HEK293 (cell line): Measurements from ENCODE around the gene CCHCR1.

Experiments used
- CTCF ChIA-PET: fragments of 350-600 bp; formaldehyde crosslinking; extraction: SDS; loops from one replicate; lab custom pipeline; 2021; ENCODE audit warnings: antibody characterized with exemption; lab: Yijun Ruan, JAX
- POLR2A ChIA-PET: fragments of 300-600 bp; formaldehyde crosslinking; extraction: SDS; loops from one replicate; lab custom pipeline; 2020; ENCODE audit warnings: antibody characterized with exemption, inconsistent platforms; lab: Yijun Ruan, JAX
- H3K27ac ChIP-seq: fragments of 200-500 bp; sonication (Bioruptor generic); 2 replicates; pipeline ENCODE4 v1.5.1; 2014; ENCODE audit warnings: low read depth, low read length, control low read depth, inconsistent platforms; ENCODE audit errors: extremely low read depth
- H3K36me3 ChIP-seq, 2 experiments: fragments of 200-500 bp in 1 of 2; sonication (Bioruptor generic) in 1 of 2; 1 replicate in 1 of 2; 2 replicates in 1 of 2; pipeline ENCODE4 v1.5.1; 2014 to 2017; ENCODE audit warnings: inconsistent platforms in 2 of 2, low read length in 2 of 2; ENCODE audit not compliant: control insufficient read depth in 2 of 2, insufficient read depth in 1 of 2
- H3K4me1 ChIP-seq: fragments of 200-500 bp; sonication (Bioruptor generic); 2 replicates; pipeline ENCODE4 v1.5.1; 2014; ENCODE audit warnings: mild to moderate bottlenecking, low read length, inconsistent platforms; ENCODE audit not compliant: control insufficient read depth, insufficient read depth
- H3K4me3 ChIP-seq: 2 replicates; pipeline ENCODE4 v1.5.1; 2011; ENCODE audit warnings: low read depth, mild to moderate bottlenecking, control low read depth, low read length, moderate library complexity
- H3K9me3 ChIP-seq: fragments of 200-500 bp; sonication (Bioruptor generic); 2 replicates; pipeline ENCODE4 v1.5.1; 2014; ENCODE audit warnings: low read depth, low read length, inconsistent platforms; ENCODE audit not compliant: control insufficient read depth, insufficient read depth
- AEBP2 ChIP-seq: fragments of 450-650 bp; formaldehyde crosslinking; IDR thresholded peaks from 2 replicates; pipeline ENCODE4 v1.5.1; 2016; ENCODE audit warnings: missing biosample characterization, missing genetic modification characterization, borderline replicate concordance
- IKZF3 ChIP-seq: fragments of 450-650 bp; IDR thresholded peaks from 2 replicates; pipeline ENCODE4 v1.5.0; 2018; ENCODE audit warnings: missing biosample characterization, mild to moderate bottlenecking, missing genetic modification characterization, moderate library complexity
- KLF16 ChIP-seq: fragments of 450-650 bp; formaldehyde crosslinking; IDR thresholded peaks from 2 replicates; pipeline ENCODE4 v1.5.1; 2017; ENCODE audit warnings: missing biosample characterization, missing genetic modification characterization
- KLF8 ChIP-seq: fragments of 450-650 bp; formaldehyde crosslinking; IDR thresholded peaks from 2 replicates; pipeline ENCODE4 v1.5.1; 2016; ENCODE audit warnings: missing biosample characterization, missing genetic modification characterization
- PBX3 ChIP-seq: sonication (generic); formaldehyde crosslinking; IDR thresholded peaks from 2 replicates; pipeline ENCODE4 v1.8.1; 2022; ENCODE audit warnings: mild to moderate bottlenecking, moderate library complexity, missing genetic modification reagents
- PRDM1 ChIP-seq: fragments of 450-650 bp; formaldehyde crosslinking; IDR thresholded peaks from 2 replicates; pipeline ENCODE4; 2016; ENCODE audit warnings: missing biosample characterization, missing genetic modification characterization
- SP2 ChIP-seq: fragments of 450-650 bp; formaldehyde crosslinking; IDR thresholded peaks from 2 replicates; pipeline ENCODE4 v1.5.1; 2016; ENCODE audit warnings: missing biosample characterization, missing genetic modification characterization
- ZBTB10 ChIP-seq: fragments of 450-650 bp; formaldehyde crosslinking; IDR thresholded peaks from 2 replicates; pipeline ENCODE4 v1.5.1; 2016; ENCODE audit warnings: missing biosample characterization, missing genetic modification characterization
- ZBTB26 ChIP-seq: fragments of 450-650 bp; formaldehyde crosslinking; optimal IDR thresholded peaks from 2 replicates; pipeline ENCODE3; 2016; ENCODE audit warnings: missing biosample characterization, mild to moderate bottlenecking, missing genetic modification characterization
- ZEB2 ChIP-seq: fragments of 450-650 bp; formaldehyde crosslinking; IDR thresholded peaks from 2 replicates; pipeline ENCODE4 v1.5.1; 2016; ENCODE audit warnings: missing biosample characterization, missing genetic modification characterization
- ZNF239 ChIP-seq: fragments of 450-650 bp; formaldehyde crosslinking; IDR thresholded peaks from 2 replicates; pipeline ENCODE4 v1.5.1; 2016; ENCODE audit warnings: missing biosample characterization, missing genetic modification characterization
- ZNF248 ChIP-seq: fragments of 450-650 bp; formaldehyde crosslinking; IDR thresholded peaks from 2 replicates; pipeline ENCODE4 v1.5.1; 2017; ENCODE audit warnings: missing biosample characterization, missing genetic modification characterization
- ZNF341 ChIP-seq: fragments of 450-650 bp; formaldehyde crosslinking; IDR thresholded peaks from 2 replicates; pipeline ENCODE4; 2016; ENCODE audit warnings: low read depth, missing biosample characterization, missing genetic modification characterization
- ZNF610 ChIP-seq: fragments of 450-650 bp; formaldehyde crosslinking; IDR thresholded peaks from 2 replicates; pipeline ENCODE4 v1.5.1; 2016; ENCODE audit warnings: missing biosample characterization, missing genetic modification characterization, borderline replicate concordance
- ZNF776 ChIP-seq: fragments of 450-650 bp; formaldehyde crosslinking; IDR thresholded peaks from 2 replicates; pipeline ENCODE4 v1.5.0; 2017; ENCODE audit warnings: missing biosample characterization, missing genetic modification characterization, borderline replicate concordance
- ZSCAN16 ChIP-seq: fragments of 450-650 bp; formaldehyde crosslinking; IDR thresholded peaks from 2 replicates; pipeline ENCODE4 v1.5.1; 2016; ENCODE audit warnings: missing biosample characterization, missing genetic modification characterization
- ZXDB ChIP-seq: fragments of 450-650 bp; formaldehyde crosslinking; IDR thresholded peaks from 2 replicates; pipeline ENCODE4 v1.5.1; 2016; ENCODE audit warnings: missing biosample characterization, missing genetic modification characterization
- TF ChIP-seq, protein P1 (sequence below): fragments of 450-650 bp; formaldehyde crosslinking; IDR thresholded peaks from 2 replicates; pipeline ENCODE4 v1.5.1; 2016; ENCODE audit warnings: missing biosample characterization, missing genetic modification characterization
- TF ChIP-seq, protein P2 (sequence below): fragments of 450-650 bp; formaldehyde crosslinking; IDR thresholded peaks from 2 replicates; pipeline ENCODE4 v1.5.1; 2017; ENCODE audit warnings: missing biosample characterization, missing genetic modification characterization
- TF ChIP-seq, protein P3 (sequence below): fragments of 450-650 bp; formaldehyde crosslinking; IDR thresholded peaks from 2 replicates; pipeline ENCODE4 v1.5.1; 2017; ENCODE audit warnings: missing biosample characterization, missing genetic modification characterization
- TF ChIP-seq, protein P4 (sequence below): fragments of 450-650 bp; formaldehyde crosslinking; IDR thresholded peaks from 2 replicates; pipeline ENCODE4 v1.5.1; 2016; ENCODE audit warnings: missing biosample characterization, missing genetic modification characterization

Gene CCHCR1

DNA sequence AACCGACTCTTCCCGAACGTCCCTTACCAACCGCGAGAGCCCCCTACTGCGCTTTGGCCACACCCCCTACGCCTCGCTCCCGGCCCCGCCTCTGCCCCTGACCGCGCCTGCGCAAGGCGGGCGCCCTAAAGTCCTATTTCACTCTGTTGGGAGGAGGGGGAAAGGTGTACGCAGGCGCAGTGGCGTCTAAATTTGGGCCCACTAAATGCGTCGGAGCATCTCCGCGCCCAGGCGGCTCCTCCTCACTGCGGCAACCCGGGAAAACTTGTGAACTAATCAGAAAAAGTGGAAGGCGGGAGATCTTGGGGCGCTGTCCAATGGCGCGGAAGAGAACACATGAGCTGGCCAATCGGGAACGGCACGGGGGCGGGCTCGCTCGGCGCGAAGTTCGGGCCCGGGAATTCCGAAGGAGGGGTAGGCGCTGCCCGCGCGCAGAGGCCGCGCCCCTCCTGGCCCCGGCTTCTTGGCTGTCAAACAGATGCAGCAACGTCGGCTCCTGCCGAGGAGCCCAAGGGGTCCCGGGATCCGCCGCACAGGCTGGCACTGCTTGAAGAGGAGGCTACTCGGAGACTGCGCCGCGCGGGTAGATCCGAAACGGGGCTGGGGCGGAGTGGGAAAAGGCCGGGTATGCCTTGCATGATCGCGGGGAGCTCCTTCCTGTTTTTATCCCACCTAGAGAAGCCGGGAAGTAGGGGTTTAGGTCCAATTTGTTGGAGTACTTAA is 699 bp upstream of the CCHCR1 start, which contains the start of gene TCF19:
TSS of gene TCF19 (plus strand) at position 450 of the 723 bp plus-strand sequence. CDS start 881 bp downstream, outside the sequence.
- ChIA-PET CTCF (interaction anchor here (0.7 to 2.0 kb wide), 15 partner anchors 13 to 440 kb away, joined by 3 to 7 read pairs (median 4); partner anchors contain the start of gene PSORS1C2), POLR2A (interaction anchor here (0.6 to 1.6 kb wide), 13 partner anchors 13 to 541 kb away, joined by 3 to 7 read pairs (median 3); partner anchors contain the start of genes HLA-B, MRPS18B and PPP1R10)
- Histone ChIP-seq H3K9me3 (no peaks in the 10 kb centered on the region), H3K36me3 (peaks cover 23 to 68% of the 10 kb centered on the region in 2 experiments), H3K4me3 (peak within 1 kb of the TSS; percentile 68), H3K27ac (peak within 1 kb of the TSS; percentile 70), H3K4me1 (peaks cover 9% of the 10 kb centered on the region)
- TF ChIP-seq ZNF239 (tag by site-specific recombination) (no peak), ZNF776 (tag by site-specific recombination) (no peak), KLF8 (tag by site-specific recombination) (peak; percentile 95), ZEB2 (tag by site-specific recombination) (peak; percentile 83), ZXDB (tag by site-specific recombination) (peak; percentile 64), ZBTB10 (peak; percentile 75; the same call in 1 of the 2 replicates), IKZF3 (tag by site-specific recombination) (peak; percentile 83; the same call in 1 of the 2 replicates), KLF16 (tag by site-specific recombination) (no peak), ZBTB26 (tag by site-specific recombination) (peak; percentile 93), PBX3 (CRISPR knock-in tag) (peak; percentile 91), SP2 (peak; percentile 98), PRDM1 (tag by site-specific recombination) (no peak), ZNF248 (no peak), AEBP2 (tag by site-specific recombination) (no peak), ZSCAN16 (tag by site-specific recombination) (no peak), ZNF610 (tag by site-specific recombination) (no peak), ZNF341 (tag by site-specific recombination) (peak; percentile 30; the same call in 1 of the 2 replicates)
- TF ChIP-seq, protein P1, sequence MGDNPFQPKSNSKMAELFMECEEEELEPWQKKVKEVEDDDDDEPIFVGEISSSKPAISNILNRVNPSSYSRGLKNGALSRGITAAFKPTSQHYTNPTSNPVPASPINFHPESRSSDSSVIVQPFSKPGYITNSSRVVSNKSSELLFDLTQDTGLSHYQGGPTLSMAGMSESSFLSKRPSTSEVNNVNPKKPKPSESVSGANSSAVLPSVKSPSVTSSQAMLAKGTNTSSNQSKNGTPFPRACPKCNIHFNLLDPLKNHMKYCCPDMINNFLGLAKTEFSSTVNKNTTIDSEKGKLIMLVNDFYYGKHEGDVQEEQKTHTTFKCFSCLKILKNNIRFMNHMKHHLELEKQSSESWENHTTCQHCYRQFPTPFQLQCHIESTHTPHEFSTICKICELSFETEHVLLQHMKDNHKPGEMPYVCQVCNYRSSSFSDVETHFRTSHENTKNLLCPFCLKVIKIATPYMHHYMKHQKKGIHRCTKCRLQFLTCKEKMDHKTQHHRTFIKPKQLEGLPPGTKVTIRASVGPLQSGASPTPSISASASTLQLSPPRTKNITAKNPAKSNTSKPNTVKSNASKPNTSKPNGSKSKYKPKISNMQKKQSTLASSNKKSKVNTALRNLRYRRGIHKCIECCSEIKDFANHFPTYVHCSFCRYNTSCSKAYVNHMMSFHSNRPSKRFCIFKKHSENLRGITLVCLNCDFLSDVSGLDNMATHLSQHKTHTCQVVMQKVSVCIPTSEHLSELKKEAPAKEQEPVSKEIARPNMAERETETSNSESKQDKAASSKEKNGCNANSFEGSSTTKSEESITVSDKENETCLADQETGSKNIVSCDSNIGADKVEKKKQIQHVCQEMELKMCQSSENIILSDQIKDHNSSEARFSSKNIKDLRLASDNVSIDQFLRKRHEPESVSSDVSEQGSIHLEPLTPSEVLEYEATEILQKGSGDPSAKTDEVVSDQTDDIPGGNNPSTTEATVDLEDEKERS: peak; percentile 35; the same call in 1 of the 2 replicates
- TF ChIP-seq, protein P2, sequence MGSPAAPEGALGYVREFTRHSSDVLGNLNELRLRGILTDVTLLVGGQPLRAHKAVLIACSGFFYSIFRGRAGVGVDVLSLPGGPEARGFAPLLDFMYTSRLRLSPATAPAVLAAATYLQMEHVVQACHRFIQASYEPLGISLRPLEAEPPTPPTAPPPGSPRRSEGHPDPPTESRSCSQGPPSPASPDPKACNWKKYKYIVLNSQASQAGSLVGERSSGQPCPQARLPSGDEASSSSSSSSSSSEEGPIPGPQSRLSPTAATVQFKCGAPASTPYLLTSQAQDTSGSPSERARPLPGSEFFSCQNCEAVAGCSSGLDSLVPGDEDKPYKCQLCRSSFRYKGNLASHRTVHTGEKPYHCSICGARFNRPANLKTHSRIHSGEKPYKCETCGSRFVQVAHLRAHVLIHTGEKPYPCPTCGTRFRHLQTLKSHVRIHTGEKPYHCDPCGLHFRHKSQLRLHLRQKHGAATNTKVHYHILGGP: no peak
- TF ChIP-seq, protein P3, sequence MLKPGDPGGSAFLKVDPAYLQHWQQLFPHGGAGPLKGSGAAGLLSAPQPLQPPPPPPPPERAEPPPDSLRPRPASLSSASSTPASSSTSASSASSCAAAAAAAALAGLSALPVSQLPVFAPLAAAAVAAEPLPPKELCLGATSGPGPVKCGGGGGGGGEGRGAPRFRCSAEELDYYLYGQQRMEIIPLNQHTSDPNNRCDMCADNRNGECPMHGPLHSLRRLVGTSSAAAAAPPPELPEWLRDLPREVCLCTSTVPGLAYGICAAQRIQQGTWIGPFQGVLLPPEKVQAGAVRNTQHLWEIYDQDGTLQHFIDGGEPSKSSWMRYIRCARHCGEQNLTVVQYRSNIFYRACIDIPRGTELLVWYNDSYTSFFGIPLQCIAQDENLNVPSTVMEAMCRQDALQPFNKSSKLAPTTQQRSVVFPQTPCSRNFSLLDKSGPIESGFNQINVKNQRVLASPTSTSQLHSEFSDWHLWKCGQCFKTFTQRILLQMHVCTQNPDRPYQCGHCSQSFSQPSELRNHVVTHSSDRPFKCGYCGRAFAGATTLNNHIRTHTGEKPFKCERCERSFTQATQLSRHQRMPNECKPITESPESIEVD (tag by site-specific recombination): no peak
- TF ChIP-seq, protein P4, sequence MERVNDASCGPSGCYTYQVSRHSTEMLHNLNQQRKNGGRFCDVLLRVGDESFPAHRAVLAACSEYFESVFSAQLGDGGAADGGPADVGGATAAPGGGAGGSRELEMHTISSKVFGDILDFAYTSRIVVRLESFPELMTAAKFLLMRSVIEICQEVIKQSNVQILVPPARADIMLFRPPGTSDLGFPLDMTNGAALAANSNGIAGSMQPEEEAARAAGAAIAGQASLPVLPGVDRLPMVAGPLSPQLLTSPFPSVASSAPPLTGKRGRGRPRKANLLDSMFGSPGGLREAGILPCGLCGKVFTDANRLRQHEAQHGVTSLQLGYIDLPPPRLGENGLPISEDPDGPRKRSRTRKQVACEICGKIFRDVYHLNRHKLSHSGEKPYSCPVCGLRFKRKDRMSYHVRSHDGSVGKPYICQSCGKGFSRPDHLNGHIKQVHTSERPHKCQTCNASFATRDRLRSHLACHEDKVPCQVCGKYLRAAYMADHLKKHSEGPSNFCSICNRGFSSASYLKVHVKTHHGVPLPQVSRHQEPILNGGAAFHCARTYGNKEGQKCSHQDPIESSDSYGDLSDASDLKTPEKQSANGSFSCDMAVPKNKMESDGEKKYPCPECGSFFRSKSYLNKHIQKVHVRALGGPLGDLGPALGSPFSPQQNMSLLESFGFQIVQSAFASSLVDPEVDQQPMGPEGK: peak; percentile 79
